NCI-H2081 (cell line): ENCODE measurements around the gene RALGPS1.
A peak's percentile ranks its signal among the peaks of the same experiment; 100 is the strongest.
"Not testable (repeated sequence)": the region's sequence is repeated elsewhere in the genome, so short reads cannot be mapped to it uniquely, and the experiment has no call there.

Experiments
- DNase-seq, 2 experiments: peaks; one replicate each; lab custom pipeline; 2025; lab: John Stamatoyannopoulos, UW

RALGPS1 gene

DNA sequence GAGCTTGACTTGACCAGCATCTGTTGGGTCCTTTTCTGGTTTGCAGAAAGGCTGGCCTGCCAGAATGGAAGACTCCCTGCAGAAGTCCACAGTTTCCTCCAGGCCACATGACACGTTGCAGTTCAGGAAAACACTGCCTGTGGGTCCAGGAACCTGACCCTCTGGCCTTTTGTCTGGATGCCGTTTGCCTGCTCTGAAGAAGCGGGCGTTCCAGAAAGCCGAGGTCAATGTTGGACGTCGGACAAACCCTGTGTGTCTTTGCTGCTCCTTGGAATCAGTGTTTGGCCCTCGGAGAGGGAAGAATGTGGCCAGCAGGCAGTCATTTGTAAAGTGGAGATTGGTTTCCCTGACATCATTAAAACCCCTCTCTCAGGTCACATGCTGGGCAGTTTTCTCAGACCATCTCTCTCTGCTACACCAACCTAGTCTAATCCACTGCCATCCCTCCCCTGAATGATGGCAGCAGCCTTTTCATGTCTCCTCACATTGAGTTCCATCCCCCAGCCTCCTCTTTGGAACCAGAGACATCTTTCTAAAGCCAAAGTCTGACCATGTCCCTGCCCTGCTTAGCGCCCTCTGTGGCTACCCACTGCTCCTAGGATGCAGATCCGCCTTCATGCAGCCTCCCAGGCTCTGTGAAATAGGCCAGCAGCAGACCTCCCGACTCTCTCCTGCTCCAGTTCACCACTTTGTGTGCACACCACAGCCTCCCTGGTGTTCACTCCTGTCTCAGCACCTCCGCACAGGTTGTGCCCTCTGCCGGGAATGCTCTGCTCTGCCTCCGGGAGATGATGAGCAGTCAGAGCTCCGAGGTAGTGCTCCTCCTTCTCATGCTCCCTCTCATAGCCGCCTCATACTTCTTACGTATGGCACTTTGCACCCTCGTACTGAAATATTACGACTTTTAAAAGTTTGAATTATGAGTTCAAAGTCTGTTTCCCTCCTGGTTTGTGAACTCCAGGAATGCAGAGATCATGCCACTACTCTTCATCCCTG, 75.6 kb downstream of the RALGPS1 start:
- DNase-seq, result no peak

DNA sequence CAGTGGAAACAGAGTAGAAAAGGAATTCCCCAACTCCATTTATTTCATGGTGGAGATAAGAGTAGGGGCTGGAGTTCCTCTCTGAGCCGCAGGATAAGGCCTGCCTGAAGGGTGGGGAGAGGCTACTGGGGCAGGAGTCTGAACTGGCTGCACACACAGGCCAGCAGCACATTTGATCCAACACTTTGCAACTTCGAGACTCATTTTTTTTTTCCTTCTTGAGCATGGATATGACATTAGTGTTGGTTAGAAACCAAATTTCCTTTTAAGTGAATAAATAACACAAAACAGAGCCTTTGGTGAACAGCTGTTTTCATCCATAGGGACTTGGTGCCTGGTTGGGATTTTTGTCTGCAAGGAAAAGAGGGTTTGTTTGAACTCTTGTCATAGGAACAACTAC, 76.6 kb downstream of the RALGPS1 start:
- DNase-seq, result no peak

DNA sequence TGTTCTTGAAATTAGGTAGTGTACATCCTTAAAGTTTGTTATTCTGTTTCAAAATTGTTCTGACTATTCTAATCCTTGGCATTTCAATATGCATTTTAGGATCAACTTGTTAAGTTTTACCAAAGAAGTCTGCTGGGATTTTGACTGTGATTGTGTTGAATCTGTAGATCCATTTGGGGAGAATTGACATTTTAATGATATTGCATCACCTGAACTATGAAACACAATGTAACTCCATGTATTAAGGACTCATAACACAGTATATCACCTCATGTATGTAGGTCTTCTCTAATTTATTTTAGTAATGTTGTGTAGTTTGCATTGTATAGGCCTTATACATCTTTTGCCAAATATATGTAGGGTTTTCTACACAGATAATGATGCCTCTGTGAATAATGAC, 77.8 kb downstream of the RALGPS1 start:
- DNase-seq, result no peak

DNA sequence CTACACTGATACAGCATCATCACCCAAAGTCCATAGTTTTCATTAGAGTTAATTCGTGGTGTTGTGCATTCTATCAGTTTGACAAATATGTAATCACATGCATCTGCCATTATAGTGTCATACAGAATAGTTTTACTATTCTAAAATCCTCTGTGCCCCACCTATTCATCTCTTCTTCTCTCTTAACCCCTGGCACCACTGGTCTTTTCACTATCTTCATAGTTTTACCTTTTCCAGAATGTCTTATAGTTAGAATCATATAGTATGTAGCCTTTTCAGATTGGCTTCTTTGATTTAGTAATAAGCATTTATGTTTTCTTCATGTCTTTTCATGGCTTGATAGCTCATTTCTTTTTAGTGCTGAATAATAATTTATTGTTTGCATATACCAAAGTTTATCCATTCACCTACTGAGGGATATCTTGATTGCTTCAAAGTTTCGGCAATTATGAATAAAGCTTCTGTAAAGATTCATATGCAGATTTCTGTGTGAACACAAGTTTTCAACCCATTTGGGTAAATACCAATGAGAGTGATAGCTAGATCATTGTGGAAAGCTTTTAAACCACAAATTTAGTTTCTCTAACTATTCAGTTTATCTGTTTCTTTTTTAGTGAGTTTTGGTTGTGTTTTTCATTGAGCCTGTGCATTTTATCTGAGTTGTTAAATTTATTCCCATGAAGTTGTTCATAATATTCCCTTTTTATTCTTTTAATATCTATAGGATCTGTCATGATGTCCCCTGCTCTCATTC, 84.9 kb downstream of the RALGPS1 start:
- no peak for DNase-seq

DNA sequence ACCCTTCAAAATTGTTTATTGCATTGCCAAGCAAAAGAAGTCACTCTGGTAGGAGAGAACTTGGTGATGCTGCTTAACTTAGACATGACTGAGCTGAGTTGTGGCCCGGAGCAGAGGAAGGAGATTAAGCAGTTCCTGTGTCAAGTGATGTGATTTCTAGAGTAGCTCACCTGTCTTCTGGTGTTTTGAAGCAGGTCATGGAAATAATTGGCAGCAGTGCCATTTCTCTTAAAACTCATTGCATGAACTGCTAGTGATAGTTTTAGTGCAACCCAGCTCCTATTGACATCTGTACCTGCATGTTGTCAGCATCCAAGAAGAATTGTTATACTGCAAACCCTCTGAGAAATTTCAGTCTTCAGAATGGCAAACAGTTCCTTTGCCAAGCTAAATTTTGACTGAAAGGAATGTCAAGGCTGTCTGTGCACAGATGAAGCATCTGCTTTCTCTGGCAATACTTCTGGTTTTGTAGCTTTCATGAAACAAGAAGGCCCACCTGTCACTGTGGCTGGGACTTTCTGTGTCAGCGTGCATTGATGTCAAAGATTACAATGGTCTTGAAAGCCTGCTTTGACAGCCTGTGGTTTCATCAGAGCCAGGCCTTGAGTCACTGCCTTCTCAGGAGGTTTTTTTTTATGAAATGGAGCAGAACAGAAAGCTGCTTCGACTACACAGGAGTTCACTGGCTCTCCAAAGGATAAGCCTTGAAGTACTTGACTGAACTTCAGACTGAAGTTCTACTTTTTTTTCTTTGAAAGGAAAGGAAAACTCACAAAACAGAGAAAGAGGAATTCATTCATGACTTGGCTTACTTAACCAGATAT, 90.6 kb downstream of the RALGPS1 start:
- no peak for DNase-seq

DNA sequence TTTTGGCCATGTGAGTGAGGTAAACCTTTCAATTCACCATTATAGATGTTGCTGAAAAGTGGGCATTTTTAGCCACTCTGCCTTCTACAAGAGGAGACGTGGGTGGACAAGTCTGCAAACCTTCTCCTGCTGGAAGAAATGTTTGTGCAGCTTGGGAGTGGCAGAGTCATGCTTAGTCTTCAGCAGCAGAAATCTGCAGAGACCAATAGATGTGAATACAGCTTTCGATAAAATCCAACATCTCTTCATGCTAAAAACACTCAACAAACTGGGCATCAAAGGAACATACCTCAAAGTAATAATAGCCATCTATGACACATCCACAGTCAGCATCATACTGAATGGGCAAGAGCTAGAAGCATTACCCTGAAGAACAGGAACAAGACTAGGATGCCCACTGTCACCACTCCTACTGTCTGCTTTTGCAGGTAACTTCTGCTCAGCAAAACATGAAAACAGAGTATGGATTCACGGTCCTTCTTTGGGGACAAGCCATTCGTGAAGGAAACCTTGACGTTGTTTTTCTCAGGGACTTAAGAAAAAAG, 91.3 kb downstream of the RALGPS1 start:
- no peak for DNase-seq

DNA sequence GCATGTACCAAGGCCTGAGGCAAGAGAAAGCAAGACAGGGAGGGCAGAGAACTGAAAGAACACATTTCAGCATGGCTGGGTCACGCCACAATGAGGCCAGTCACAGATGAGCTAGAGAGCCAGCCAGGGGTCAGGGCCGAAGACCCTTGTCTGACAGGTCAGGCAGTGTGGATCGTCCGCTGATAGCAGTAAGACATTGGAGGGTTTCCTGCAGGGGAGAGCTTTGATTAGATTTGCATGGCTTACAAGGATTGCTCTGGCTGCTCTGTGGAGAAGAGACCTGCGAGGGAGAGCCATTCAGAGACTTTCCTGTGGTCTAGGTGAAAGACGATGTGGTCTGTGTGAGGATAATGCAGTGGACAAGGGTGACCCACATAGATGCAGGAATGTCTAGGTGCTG, 93.1 kb downstream of the RALGPS1 start:
- DNase-seq, result no peak

DNA sequence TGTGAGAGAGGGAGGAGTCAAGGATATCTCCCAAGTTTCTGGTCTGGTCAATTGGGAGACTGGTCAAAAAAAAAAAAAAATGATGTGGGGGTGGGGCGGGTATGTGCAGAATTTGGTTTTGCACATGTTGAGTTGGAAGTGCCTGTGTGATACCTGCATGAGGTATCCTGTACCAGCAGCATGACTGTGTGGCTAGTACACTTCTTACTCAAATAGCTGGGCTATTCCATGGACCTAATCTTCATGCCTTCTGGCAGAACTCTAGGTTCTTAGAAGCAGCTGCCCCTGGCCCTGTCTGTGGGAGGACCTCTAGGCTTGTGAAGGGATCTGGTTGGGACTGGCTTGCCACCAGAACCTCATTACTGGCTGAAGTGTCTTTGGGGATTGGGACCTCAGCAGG, 93.5 kb downstream of the RALGPS1 start:
- no peak for DNase-seq

DNA sequence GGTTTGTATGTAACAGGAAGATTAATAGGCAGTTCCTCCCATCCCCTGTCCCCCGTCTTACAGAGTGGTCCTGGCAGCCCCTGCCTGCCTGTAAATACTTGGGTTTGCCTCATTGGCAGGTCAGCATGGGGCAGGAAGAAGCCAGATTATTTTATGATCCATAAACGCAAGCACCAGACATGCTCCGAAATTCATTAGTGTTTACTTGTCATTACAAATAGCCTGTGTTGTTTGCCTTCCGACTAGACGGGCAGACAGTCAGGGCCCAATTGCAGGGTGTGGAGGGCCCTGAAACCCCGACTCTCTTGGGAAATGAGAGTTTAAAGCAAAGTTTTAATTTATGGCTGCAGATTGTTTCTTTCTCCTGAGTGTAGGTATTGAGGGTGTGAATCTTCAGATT, 97.2 kb downstream of the RALGPS1 start:
- peak in 1 of 2 experiments; percentile 41 for DNase-seq

DNA sequence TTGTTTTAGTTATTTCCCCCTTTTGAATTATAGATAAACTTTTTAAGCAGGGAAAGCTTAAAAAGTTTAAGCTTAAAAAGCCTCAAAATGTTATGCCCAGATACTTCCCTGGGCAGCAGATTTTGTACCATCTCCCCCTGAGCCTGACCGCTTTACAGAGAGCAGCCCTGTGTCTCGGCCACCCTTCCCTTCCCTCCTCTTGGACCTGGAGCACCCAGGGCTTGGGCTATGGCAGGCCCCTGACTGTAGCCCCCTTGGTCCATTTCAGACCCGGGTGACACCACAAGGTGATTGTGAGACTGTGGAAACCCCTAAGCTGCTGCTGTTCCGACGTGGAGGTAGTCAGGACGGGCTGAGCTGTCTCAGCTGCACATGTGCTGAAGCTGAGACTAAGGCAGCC, 97.7 kb downstream of the RALGPS1 start:
- no peak for DNase-seq

DNA sequence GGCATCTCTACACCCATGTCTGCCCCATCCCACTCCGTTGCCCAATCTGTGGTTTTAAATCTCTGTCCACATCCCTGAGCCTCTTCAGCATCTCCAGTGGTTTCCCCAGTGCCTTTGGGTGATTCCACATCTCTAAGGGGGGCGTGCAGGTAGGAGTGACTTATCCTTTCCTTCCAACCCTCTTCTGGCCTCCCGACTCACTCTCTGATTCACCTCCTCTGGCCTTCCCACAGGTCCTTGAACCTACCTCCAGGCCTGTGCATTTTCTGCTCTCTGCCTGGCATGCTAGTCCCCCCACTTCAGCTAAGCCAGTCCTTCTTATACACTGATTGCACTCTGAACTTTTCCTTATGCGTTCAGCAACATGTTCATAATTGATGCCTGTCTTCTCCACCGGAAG, 99.0 kb downstream of the RALGPS1 start:
- DNase-seq, result no peak

DNA sequence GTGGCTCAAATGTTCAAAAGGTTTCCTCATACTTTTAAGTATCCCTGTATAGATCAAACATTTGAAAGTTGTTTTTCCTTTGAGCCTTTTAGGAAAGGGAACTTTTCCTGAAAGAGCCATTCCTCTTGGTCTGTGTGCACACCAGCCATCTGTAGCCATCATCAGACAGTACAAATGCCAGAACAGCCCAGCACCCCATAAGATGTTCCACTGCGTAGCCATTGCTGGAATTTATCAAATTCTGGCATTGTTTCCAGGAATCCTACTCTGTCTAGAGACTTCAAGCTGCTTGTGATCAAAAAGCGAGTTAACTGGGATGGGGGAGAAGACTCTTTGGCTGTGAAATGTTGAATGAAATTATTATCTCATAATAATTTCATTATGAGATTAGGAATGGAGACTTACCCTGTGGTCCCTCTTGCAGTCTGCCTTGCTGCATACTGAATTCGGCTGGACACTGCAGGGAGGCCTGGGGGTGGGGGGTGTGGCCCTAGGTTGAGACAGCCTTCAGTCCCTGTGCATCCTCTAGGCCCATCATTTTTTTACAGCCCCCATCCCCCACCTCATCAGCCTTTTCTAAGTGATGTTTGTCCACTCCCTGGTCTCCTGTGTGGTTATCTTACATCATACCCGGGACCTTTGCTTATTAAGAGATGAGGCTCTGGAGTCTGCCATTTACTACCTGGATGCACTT, 99.8 kb downstream of the RALGPS1 start:
- peak in 1 of 2 experiments; percentile 12 for DNase-seq

DNA sequence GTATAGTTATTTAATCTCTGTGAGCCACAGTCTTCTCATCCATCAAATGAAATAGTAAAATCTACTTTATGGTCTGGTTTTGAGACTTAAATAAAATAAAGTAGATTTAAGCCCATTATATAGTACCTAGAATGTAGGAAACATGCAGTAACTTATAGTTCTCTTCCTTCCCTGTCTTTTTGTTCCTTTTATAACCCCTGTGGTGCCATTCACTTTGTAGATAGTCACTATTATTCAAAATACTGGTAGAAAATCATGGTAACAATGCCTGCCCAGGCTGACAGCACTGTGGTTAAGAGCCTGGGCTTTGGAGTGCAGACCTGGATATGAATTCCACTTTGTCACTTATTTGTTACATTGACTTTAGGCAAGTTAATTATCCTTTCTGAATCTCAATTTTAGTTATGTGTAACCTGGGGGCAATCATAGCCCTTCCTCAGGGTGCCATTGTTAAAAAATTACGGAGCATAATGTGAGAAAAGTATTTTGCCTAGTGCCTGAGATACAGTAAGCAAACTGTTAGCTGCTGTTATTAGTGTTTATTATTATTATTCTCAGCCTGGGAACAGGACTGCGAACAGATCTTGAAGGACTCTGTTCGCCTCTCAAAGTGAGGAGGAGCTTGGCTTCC, 100.4 kb downstream of the RALGPS1 start:
- peak; percentile 24 to 40 for DNase-seq

DNA sequence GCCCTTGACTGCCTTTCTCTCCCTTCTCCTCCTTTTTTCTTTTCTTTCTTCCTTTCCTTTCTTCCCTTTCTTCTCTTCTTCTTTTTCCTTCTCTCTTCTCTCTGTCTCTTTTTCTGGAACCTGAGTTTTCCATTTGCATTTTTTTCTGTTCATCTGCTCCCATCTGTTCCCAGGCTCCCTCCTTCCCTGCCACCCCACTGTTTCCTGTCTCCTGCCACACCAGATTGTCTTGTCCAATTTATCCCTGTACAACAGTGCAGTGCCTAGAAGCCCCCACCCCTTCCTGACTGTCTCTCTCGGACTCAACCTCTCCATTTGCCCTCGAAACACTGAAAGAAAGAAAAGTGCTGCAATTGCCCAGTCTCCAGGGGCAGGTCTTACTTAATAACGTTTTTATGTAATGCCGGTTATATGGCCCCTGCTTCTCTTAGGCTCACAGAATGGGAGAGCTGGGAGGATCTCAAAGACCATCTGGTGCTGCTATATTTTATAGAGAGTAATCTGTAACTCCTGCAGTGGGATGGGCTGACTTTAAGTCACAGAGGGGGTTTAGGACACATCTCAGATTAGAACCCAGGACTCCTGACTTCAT, 101.4 kb downstream of the RALGPS1 start:
- no peak for DNase-seq

DNA sequence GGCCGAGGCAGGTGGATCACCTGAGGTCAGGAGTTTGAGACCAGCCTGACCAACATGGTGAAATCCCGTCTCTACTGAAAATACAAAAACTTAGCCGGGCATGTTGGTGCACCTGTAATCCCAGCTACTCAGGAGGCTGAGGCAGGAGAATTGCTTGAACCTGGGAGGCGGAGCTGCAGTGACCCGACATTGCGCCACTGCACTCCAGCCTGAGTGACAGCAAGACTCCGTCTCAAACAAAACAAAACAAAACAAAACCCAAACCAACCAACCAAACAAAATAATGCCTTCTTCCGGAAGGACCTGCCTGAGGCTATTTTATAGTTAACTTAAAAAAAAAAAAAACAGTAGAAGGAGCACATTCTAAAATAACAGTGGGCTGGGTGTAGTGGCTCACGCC, 103.4 kb downstream of the RALGPS1 start:
- DNase-seq, result not testable (repeated sequence)

DNA sequence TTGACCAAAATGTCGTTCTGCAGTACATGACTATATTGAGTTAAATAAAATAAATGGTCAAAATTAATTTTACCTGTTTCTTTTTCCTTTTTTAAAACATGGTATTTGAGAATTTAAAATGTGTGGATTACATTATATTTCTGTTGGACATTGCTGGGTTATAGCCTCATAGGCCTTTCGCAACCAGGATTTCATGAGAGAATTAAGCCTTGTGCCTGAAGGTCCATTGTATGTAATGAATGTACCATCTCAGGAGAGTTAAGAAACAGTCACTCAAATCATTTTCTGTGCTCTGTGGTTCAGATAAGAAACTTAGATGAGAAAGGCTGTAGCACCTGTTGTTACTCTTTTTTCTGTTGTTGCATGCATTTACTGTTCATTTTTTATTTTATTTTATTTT, 104.4 kb downstream of the RALGPS1 start:
- DNase-seq, result no peak

DNA sequence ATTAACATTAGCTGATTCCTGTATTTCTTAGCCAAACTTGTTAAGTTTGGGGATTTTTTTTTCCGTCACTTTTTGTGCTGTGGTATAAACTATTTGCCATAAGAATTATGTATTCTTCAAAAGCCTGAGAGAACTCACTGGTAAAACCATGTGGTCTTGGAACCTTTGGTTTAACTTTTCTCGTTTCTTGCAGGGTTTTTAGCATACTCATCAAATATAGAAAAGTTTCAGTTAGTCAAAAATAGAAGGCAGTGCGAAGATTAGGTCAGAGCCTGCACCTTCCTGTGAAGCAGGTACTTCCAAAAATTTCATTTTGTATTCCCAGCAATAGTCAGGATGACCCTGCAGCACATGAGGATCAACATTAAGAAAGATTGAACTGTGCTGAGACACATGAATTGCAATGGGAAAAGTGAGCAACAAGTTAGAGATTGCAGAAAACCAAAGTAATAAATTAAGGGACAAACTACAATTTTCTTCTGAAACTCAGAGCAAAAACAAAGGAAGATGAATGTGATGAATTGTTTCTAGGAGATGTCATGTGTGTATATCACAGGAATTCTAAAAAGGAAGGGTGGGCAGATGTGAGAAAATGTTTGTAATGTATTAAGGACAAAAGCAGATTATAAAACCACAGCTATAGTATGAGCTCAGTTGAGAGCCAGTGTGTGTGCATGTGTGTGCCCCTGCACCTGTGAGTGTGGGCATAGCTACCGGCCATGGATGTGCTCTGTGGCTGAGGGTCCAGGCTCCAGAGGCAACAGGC, 105.6 kb downstream of the RALGPS1 start:
- DNase-seq, result no peak

DNA sequence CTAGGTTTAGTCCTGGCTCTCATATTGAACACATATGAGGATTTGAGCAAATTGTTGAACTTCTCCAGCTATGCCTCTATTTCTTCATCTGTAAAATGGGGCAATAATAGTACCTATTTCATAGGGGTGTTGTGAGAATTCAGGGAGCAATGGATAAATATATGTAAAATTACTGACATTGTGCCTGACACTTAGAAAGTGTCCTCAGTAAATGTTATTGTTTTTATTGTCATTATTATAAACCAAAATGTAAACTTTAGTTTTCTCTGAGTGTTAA, 106.2 kb downstream of the RALGPS1 start:
- DNase-seq, result no peak

DNA sequence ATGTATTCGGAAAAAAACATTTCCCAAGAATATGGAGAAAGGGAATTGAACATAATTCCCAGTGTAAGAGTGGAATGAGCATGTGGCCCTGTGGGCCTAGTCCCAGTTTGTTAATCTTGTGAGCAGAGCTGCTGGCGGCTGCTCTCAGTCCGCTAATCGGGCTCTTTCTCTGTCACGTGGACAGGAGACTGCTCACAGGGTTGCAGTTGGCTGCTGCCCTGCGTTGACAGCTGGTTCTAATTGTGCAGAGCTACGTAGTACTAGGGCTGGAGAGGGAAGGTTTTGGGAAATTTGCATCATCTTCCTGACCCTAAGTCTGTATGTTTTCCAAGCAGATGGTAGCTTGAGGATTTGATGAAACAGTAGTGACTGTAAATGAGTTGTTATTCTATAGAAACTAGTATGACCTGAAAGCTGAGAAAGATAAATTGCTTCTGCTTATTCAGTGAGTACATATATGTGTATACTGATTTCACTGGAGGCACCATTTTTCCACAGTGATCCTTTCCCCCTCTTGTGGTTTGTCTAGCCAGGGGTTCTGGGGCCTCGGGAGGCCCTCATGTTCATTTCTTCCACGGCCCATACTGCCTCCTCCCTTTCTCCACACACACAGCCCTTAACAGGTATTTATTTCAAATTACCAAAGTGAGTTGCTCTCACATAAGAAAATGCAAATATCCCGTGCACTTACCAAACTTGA, 107.2 kb downstream of the RALGPS1 start:
- peak; percentile 5 to 16 for DNase-seq
